HG02763 (cell line): ENCODE results near the gene PPIF.

ENCODE experiments used
- ATAC-seq: cut with Tn5 transposase; IDR thresholded peaks from one replicate; pipeline ENCODE4 v1.9.1; 2021; ENCODE audit warnings: mild to moderate bottlenecking, moderate library complexity; ENCODE audit not compliant: unreplicated experiment

The PPIF gene

DNA sequence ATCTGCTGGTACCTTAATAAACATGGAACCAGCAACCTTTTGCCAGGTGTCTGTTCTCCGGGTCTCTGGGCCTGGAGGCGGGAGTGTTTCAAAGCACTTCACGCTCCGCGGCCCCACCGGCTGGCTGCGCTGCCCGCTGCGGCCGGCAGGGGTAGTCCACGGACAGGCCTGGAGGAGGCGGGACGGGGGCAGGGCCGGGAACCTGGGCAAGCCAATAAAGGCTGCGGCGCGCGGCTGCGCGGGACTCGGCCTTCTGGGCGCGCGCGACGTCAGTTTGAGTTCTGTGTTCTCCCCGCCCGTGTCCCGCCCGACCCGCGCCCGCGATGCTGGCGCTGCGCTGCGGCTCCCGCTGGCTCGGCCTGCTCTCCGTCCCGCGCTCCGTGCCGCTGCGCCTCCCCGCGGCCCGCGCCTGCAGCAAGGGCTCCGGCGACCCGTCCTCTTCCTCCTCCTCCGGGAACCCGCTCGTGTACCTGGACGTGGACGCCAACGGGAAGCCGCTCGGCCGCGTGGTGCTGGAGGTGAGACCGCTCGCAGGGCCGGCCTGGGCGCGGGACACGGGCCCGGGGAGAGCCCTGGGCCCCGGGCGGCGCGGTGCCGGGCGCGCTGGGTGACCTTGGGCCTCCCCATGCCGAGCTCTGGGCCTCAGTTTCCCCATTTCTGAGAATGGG lies at the start of gene PPIF:
PPIF (plus strand) TSS at position 244 of the 668 bp plus-strand sequence; CDS start at position 324, 80 bp downstream.
- ATAC-seq, result peak; percentile 76

DNA sequence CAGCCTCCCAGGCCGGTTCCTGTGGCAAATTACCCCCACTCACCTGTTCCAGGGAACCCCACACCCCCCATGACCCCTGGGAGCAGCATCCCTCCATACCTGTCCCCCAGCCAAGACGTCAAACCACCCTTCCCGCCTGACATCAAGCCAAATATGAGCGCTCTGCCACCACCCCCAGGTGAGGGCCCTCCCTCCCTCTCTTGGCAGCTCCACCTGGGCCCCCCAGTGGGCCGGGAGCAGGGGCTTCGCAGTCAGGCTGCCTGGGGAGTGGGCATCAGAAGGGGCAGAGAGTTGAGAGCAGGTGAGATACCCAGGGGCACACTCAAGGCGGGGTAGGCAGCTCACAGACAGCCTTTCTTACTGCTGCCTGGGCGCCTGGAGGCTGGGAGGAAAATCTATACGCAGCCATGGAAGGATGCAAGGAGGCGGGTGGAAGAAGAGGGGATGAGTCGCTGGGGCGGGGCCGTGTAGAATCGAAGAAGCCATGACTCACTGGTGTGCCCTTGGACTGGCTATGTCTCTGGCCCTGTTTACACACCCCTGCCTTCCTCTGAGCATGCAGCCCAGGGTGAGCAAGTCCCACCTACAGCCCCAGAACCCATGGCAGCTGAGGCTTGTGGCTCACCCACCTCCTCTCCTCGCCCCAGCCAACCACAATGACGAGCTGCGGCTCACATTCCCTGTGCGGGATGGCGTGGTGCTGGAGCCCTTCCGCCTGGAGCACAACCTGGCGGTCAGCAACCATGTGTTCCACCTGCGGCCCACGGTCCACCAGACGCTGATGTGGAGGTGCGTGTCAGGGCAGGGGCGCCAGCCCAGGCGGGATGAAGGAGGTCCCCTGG lies 48.6 kb upstream of the PPIF start:
- ATAC-seq, result no peak

GRCh38 chr10:79299397-79300241 lies 47.6 kb upstream of the PPIF start:
- ATAC-seq, result no peak

GRCh38 chr10:79300711-79301110 lies 46.6 kb upstream of the PPIF start:
- no peak for ATAC-seq

- ATAC-seq, result no peak
Observed at GRCh38 chr10:79301754-79302530, 45.3 kb upstream of the PPIF start.

DNA sequence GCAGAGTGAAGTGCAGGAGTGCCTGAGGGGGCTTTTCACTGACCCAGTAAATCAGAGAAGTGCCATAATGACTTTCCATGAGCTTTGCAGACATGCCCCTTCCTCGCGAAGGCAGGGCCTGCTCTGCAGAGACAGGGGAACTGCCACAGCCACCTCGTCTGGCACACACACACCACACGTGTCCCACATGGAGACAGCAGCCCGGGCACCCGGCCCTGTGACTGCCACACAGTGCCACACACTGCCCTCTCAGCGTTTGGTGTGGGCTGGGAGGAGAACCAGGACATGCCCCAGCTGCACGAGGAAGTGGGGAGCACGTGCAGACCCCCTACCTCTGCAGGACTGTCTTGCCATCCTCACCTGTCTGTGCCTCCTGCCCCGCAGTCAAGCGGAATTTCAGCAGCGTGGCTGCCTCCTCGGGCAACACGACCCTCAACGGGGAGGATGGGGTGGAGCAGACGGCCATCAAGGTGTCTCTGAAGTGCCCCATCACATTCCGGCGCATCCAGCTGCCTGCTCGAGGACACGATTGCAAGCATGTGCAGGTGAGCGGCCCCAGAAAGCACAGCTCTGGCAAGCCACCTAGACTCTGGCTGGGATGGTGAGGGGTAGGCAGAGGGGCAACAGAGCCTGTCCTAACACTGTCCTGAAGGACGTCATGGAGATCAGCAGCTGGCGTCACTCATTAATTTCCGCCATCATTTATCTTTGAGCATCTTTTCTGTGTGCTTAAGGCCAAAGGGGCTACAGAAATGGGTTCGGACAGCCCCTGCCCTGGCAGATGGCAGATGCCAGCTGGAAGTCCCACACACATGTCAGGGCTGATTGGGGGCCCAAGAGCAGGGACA lies 43.4 kb upstream of the PPIF start:
- ATAC-seq, result no peak

DNA sequence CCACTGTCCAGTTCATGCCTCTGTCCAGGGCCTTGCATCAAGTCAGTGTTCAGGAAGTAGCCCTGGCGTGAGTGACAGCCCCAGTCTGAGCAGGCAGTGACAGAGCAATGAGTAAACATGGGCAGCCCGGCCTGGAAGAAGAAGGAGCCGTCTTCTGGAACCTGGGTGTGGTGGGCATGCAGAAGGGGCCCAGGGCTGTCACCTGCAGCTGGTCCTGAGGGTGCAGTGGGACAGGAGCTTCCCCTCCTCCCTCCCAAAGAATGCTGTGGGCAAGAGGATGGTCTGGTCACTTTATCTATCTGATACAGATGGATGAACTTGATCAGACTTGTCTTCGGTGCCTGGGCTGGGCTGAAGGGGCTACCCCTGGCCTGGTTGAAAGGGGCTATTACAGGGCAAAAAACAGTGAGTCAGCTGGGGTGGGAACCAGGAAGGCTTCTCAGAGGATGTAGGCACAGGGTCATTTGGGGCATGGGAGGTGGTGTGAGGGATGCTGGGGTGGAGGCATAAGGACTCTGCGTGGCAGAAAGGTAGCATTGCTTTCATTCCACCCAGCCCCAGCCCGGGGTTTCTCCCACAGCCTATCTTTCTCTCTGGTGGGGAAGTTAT lies 42.7 kb upstream of the PPIF start:
- ATAC-seq, result no peak

DNA sequence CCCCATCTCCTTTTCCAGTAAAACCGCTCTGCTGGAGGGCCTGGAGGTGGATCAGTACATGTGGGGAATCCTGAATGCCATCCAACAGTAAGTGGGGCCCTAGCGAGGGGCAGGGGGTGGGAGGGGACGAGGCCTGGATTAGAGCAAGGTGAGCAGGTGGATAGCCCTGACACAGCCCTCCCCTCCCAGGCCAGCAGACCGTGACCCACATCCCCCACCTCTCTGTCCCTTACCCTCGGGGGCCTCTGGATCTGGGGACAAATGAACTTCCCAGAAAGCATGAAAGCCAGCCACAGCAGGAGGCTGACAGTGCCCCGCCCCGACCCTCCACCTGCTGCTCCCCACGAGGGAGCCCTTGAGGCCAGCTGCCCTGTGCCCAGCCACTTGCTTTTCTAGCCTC lies 41.8 kb upstream of the PPIF start:
- no peak for ATAC-seq

- no peak for ATAC-seq
Observed at GRCh38 chr10:79305988-79306387, 41.3 kb upstream of the PPIF start.

- no peak for ATAC-seq
Observed at GRCh38 chr10:79306644-79307220, 40.5 kb upstream of the PPIF start.

GRCh38 chr10:79308016-79308415 lies 39.3 kb upstream of the PPIF start:
- no peak for ATAC-seq

DNA sequence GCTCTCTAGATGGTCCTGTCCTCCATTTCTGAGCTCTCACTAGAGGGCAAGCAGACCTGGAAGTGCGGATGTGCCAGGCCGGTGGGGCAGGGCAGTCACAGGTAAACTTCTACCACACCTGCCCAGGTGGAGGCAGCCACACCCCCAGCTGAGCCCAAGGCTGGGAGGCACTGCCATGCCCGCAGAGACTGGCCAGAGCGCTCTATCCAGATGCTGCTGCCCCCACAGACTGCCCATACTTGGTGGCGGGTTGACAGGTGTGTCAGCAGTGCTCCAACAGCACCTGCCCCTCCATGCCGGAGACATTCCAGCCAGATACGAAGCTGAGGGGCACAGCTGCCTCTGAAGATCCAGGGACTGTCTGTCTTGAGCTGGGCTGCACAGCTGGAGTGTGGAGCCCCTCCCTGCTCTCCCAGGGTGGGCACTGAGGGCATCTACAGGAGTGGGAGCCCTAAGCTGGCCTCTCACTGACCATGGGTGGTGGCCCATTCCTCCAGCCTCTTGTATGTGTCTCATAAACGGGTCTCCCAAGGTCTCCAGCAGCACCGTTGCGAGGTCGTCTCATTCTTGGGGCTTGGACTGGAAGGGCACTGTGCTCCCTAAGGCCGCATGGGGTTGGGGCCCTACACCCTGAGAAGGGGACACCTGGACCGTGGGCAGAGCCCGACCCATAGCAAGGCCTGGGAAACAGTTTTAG lies 38.2 kb upstream of the PPIF start:
- no peak for ATAC-seq

DNA sequence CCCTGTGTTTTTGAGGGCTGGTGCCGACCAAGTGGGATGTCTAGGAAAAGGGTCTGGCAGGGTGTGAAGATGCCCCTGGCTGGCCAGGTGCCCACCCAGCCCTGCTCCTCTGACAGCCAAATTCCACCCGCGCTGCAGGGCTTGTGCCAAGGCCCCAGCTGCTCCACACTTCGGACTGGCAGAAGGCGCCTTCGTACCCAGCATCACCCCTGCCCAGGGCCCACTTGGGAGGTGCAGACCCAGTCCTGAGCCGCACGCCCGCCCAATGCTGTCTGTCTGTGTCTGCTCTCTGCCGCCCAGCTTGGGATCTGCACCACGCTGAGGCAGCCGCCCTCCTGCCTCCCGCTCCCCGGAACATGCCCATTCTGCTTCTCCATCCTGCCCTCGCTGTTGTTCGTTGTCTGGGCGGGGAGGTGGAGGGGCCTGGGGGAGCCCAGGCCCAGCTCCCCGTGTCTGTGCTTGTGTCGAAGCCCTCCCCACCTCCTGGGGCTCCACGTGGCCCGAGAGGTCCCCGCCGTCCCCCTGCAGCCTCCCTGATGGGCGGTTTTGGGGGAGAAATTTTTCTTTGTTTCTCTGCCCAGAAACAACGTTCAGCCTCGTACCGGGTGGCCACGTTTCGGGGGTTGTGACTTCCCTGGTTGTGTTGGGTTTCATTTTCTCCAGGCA lies 36.9 kb upstream of the PPIF start:
- no peak for ATAC-seq

- no peak for ATAC-seq
Observed at GRCh38 chr10:79310911-79311573, 36.2 kb upstream of the PPIF start.

DNA sequence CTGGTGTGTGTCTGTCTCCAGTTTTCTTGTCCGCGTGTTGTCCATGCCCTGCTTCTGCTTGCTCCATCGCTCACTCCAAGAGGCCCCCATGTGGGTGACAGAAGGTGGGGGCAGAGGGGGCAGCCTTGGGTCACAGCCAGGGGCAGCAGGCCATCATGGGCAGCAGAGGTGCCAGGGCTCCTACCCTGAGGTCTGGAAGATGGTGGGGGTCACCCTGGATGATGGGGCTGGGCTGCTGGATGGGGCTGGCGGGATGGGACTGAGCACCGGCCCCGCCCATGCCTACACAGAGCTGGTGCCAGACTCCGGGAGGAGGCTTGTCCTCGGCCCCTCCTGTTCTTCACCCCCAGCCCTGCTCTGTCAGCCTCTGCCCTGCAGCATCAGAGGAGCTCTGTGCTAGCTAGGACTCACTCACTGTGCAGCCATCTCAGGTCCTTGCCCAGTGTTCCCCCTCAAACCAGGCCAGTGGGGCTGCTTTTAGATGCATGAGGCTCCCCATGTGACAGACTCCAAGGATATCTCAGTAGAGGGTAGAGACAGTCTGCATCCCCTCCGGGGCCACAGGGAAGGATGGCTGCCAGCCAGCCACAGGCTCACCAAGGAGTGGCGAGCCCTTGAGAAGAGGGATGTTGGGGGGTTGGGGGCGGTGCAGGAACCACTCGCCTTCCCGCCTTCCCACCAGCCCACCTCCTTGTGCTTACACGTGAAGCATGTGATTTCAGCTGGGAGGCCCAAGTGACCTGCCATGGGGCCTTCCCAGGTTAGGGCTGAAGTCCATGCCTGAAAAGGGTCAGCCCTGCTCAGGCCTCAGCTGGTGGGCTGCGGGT lies 35.5 kb upstream of the PPIF start:
- no peak for ATAC-seq

- no peak for ATAC-seq
Observed at GRCh38 chr10:79312601-79313187, 34.6 kb upstream of the PPIF start.
